ENCODE measurements around the gene PLPPR1.

The PLPPR1 gene

DNA sequence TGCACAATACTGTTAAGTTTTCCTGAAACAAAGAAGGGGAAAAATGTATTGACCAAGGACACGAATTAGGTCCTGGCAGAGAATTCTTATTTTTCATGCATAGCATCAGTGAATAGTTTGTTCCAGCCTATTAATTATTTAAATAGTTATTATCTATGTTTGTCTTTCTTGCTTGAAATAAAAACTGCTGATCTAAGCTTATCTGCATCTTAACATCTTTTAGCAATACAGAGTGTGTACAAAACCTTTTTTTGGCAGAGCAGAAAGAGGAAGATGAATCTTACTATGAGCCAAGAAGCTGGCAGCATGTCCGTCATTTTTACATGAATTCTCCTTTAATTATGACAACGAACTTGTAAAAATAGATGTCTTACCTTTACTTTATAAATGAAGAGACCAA, 23.3 kb upstream of the PLPPR1 start:
- no peaks in the 10 kb centered on the region for H3K4me1 ChIP-seq
- H3K4me3 ChIP-seq: no peak overlapping the region
- H3K27ac ChIP-seq: no peak overlapping the region
- no peaks in the 10 kb centered on the region for H3K27me3 ChIP-seq
- no peaks in the 10 kb centered on the region for H3K36me3 ChIP-seq
- DNase-seq: no peak
- H3K9me3 ChIP-seq: peaks cover 0 to 5% (median 0%) of the 10 kb centered on the region in 3 donors
- TF ChIP-seq, protein P1, sequence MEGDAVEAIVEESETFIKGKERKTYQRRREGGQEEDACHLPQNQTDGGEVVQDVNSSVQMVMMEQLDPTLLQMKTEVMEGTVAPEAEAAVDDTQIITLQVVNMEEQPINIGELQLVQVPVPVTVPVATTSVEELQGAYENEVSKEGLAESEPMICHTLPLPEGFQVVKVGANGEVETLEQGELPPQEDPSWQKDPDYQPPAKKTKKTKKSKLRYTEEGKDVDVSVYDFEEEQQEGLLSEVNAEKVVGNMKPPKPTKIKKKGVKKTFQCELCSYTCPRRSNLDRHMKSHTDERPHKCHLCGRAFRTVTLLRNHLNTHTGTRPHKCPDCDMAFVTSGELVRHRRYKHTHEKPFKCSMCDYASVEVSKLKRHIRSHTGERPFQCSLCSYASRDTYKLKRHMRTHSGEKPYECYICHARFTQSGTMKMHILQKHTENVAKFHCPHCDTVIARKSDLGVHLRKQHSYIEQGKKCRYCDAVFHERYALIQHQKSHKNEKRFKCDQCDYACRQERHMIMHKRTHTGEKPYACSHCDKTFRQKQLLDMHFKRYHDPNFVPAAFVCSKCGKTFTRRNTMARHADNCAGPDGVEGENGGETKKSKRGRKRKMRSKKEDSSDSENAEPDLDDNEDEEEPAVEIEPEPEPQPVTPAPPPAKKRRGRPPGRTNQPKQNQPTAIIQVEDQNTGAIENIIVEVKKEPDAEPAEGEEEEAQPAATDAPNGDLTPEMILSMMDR (IDR thresholded peaks at IDR 0.05): no peak
- intact Hi-C loops (cut with DNase I; ENCODE audit: low total_unique reads): no loop called here

- TF ChIP-seq, protein P1 (IDR thresholded peaks at IDR 0.05): no peak
- Histone ChIP-seq H3K27me3 (no peaks in the 10 kb centered on the region), H3K4me3 (no peak overlapping the region), H3K9me3 (no peaks in the 10 kb centered on the region), H3K36me3 (no peaks in the 10 kb centered on the region), H3K4me1 (no peaks in the 10 kb centered on the region), H3K27ac (no peak overlapping the region)
- intact Hi-C loops (cut with DNase I; ENCODE audit: low total_unique reads): no loop called here
- DNase-seq: no peak
Measured at GRCh38 chr9:101014566-101014965, 14.0 kb upstream of the PLPPR1 start.

DNA sequence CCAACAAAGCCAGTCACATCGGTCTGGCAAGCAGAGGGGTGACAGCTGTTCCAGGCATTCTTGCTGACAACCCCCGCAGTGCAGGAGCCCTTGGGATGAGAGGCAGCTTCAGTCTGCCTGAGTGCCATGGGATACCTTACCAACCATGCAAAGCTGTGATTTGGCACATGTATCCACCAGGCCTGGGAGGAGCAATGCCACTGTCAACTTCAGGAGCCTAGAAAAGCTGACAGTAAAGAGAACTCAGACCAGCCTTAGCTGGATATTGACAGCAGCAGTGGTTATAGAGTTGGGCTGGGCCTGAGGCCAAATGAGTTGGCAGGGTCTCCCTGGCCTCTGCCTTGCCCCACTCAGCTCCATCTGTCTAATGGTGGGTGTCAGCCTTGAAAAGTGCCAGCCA, 10.1 kb upstream of the PLPPR1 start:
- no peaks in the 10 kb centered on the region for H3K36me3 ChIP-seq
- no peak for DNase-seq
- TF ChIP-seq, protein P1 (IDR thresholded peaks at IDR 0.05): no peak
- intact Hi-C loops (cut with DNase I; ENCODE audit: low total_unique reads): no loop called here
- no peaks in the 10 kb centered on the region for H3K9me3 ChIP-seq
- no peaks in the 10 kb centered on the region for H3K4me1 ChIP-seq
- H3K27ac ChIP-seq: no peak overlapping the region
- no peak overlapping the region for H3K4me3 ChIP-seq
- H3K27me3 ChIP-seq: no peaks in the 10 kb centered on the region

GRCh38 chr9:101022704-101023103, 5.8 kb upstream of the PLPPR1 start:
- Histone ChIP-seq H3K4me1 (no peaks in the 10 kb centered on the region), H3K27ac (no peak overlapping the region), H3K27me3 (peaks cover 0 to 4% of the 10 kb centered on the region in 2 donors), H3K9me3 (no peaks in the 10 kb centered on the region), H3K36me3 (no peaks in the 10 kb centered on the region), H3K4me3 (no peak overlapping the region)
- intact Hi-C loops (cut with DNase I; ENCODE audit: low total_unique reads): no loop called here
- DNase-seq: no peak
- TF ChIP-seq, protein P1 (IDR thresholded peaks at IDR 0.05): no peak

- Histone ChIP-seq H3K27me3 (peaks cover 0 to 27% of the 10 kb centered on the region in 2 donors), H3K9me3 (no peaks in the 10 kb centered on the region)
- TF ChIP-seq, protein P1 (IDR thresholded peaks at IDR 0.05): no peak
Measured at GRCh38 chr9:101025940-101026339, 2.6 kb upstream of the PLPPR1 start.

DNA sequence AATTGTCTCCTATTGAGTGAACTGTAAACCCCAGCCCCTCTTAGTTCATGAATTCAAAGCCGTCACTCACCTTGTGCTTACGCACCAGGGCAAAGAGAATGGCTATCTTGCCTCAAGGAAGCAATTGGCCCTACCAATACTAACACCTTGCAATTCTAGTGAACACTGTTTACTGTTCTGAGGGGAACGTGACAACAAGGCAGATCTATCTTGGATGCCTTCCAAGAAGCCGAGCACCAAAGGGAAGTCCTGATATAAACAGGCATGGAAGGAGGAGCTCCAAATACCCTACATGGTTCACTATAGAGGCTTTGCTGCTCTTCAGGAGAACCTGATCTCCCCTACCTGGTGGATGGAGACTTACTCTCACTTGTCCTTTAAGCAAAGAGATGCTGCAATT, 1.7 kb upstream of the PLPPR1 start:
- Histone ChIP-seq H3K36me3 (no peaks in the 10 kb centered on the region), H3K4me3 (no peak overlapping the region), H3K9me3 (no peaks in the 10 kb centered on the region), H3K4me1 (peaks cover 0 to 21% (median 10%) of the 10 kb centered on the region in 4 donors), H3K27ac (no peak overlapping the region), H3K27me3 (peaks cover 0 to 27% of the 10 kb centered on the region in 2 donors)
- TF ChIP-seq, protein P1 (IDR thresholded peaks at IDR 0.05): no peak
- intact Hi-C loops (cut with DNase I; ENCODE audit: low total_unique reads): no loop called here
- DNase-seq: no peak

More at GRCh38 chr9:101025940-101026339, 2.6 kb upstream of the PLPPR1 start:
- intact Hi-C loops (cut with DNase I; ENCODE audit: low total_unique reads): no loop called here
- no peak for DNase-seq
- Histone ChIP-seq H3K4me3 (no peak overlapping the region), H3K36me3 (no peaks in the 10 kb centered on the region), H3K27ac (no peak overlapping the region), H3K4me1 (peaks cover 0 to 21% (median 10%) of the 10 kb centered on the region in 4 donors)

Measured in tibial artery (tissue), 4 donors.